HepG2 (cell line): ENCODE results near the gene C2CD3. TPM values are rescaled to one million over a fixed set of nuclear protein-coding genes. Genes with fewer than 3 reads are reported as not detected.

Source experiments
- FOSL2 ChIP-seq: sonication (generic); formaldehyde crosslinking; IDR thresholded peaks from 2 replicates; pipeline ENCODE4 v1.4.0; 2020; ENCODE audit warnings: missing genetic modification reagents
- KDM2A ChIP-seq: sonication (generic); formaldehyde crosslinking; IDR thresholded peaks from 2 replicates; pipeline ENCODE4 v1.4.0; 2020; ENCODE audit warnings: low read depth, missing genetic modification reagents, borderline replicate concordance
- MIXL1 ChIP-seq: IDR thresholded peaks from 2 replicates; pipeline ENCODE4 v1.6.1; 2016
- MZF1 ChIP-seq: sonication (generic); formaldehyde crosslinking; IDR thresholded peaks from 2 replicates; pipeline ENCODE4 v1.8.1; 2023; ENCODE audit warnings: mild to moderate bottlenecking, missing genetic modification reagents, borderline replicate concordance
- SAP130 ChIP-seq: IDR thresholded peaks from 2 replicates; pipeline ENCODE4 v1.6.1; 2016; ENCODE audit warnings: low read depth
- SKI ChIP-seq: fragments of 450-650 bp; IDR thresholded peaks from one replicate; pipeline ENCODE4 v1.6.1; 2018; ENCODE audit warnings: mild to moderate bottlenecking; ENCODE audit not compliant: partially characterized antibody
- SMAD3 ChIP-seq: sonication (generic); formaldehyde crosslinking; IDR thresholded peaks from 2 replicates; pipeline ENCODE4 v1.4.0; 2020; ENCODE audit warnings: missing genetic modification reagents
- TCF7L2 ChIP-seq: IDR thresholded peaks from 2 replicates; pipeline ENCODE4 v1.6.1; 2011; ENCODE audit warnings: mild to moderate bottlenecking, low read depth, low read length, moderate library complexity
- ZNF564 ChIP-seq: sonication (generic); formaldehyde crosslinking; IDR thresholded peaks from 2 replicates; pipeline ENCODE4 v1.8.1; 2023; ENCODE audit warnings: mild to moderate bottlenecking, missing genetic modification reagents
- polyA plus RNA-seq, 8 experiments: library from polyadenylated mRNA; depleted of rRNA in 3 of 8; stranded (reverse) in 7 of 8; unstranded in 1 of 8; fragments of >200 nt; fragmentation: Illumina TruSeq in 4 of 8; extraction: Trizol in 4 of 8; gene quantifications; 2 replicates each; pipeline versions ENCODE4 v1.2.1 to v1.2.3, GENCODE V29; 2011 to 2016; ENCODE audit warnings: low read depth in 4 of 8, missing spikeins in 1 of 8, mixed read lengths in 1 of 8; ENCODE audit not compliant: insufficient read depth in 1 of 8
- total RNA-seq, 5 experiments: library from RNA; depleted of rRNA; stranded (reverse); fragments of >200 nt; fragmentation: Illumina TruSeq; extraction: Trizol; gene quantifications; 2 replicates each; pipeline ENCODE4 v1.2.3, GENCODE V29; 2016; ENCODE audit warnings: low read depth in 1 of 5
- TF ChIP-seq, protein P1 (sequence below): sonication (generic); formaldehyde crosslinking; IDR thresholded peaks from 2 replicates; pipeline ENCODE4 v1.4.0; 2020; ENCODE audit warnings: missing genetic modification reagents
- TF ChIP-seq, protein P2 (sequence below): sonication (generic); formaldehyde crosslinking; IDR thresholded peaks from 2 replicates; pipeline ENCODE4 v1.4.0; 2020; ENCODE audit warnings: low read depth, missing genetic modification reagents
- TF ChIP-seq, protein P3 (sequence below): sonication (generic); formaldehyde crosslinking; IDR thresholded peaks from 2 replicates; pipeline ENCODE4 v1.5.0; 2020; ENCODE audit warnings: mild to moderate bottlenecking, missing genetic modification reagents, borderline replicate concordance
- TF ChIP-seq, protein P4 (sequence below): sonication (generic); formaldehyde crosslinking; conservative IDR thresholded peaks from 2 replicates; pipeline ENCODE4 v1.4.0; 2020; ENCODE audit warnings: missing genetic modification reagents

C2CD3 gene
- total and polyA plus RNA-seq, 2 of the 13 experiments (the other 11 are each of a cell fraction or from before 2014, with no cell fraction given) = 5.5 to 6.4 TPM

DNA sequence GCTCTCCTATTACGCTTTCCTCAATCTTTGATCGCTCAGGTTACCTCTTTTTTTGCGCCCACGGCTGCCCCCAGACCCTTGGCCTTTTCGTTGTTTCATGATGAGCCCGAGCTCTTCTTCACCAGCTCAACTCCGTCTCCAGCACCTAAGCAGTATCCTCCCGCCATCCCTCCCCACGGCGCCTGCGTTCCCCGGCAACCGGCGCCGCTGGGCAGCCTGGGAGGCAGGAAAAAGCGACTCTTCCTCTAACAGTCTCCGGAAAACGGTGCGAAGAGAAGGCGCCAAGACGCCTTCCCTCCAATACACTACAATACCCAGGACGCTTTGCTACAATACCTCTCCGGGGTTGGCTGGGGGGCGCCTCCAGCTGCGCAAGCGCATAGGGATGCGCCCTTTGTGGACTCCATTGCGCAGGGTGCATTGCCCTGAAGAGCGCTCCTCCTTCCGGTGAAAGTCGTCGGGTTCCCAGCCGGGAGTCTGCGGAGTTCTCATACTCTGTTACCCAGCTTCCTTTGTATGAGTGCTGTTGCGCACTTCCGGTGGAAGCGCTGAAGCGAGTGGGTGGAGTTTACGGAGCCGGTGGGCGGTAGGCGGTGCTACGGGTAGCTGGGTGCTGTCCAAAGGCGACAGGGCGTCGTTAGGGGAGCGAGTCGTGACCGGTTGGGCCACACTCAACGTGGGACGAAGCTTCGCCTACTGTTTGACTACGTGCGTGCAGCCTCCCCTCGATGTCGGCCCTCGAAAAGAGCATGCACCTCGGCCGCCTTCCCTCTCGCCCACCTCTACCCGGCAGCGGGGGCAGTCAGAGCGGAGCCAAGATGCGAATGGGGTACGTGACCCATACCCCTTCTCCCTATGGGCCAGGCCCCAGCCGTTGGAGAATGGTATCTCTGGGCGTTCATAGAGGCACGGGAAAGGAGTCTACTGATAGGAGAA lies at the start of gene C2CD3, which contains the start of gene PPME1 (continued):
- TF ChIP-seq ZNF564 (CRISPR knock-in tag) (0 out of 2 replicates have a peak, but pooled peaks have one; percentile 33), MZF1 (CRISPR knock-in tag) (no peak), MIXL1 (CRISPR knock-in tag) (no peak), KDM2A (CRISPR knock-in tag) (peak; percentile 72), SAP130 (CRISPR knock-in tag) (peak; percentile 92), SKI (peak; percentile 23), SMAD3 (CRISPR knock-in tag) (peak; percentile 68), FOSL2 (CRISPR knock-in tag) (peak; percentile 35; the same call in 1 of the 2 replicates), TCF7L2 (no peak)
- TF ChIP-seq, protein P1, sequence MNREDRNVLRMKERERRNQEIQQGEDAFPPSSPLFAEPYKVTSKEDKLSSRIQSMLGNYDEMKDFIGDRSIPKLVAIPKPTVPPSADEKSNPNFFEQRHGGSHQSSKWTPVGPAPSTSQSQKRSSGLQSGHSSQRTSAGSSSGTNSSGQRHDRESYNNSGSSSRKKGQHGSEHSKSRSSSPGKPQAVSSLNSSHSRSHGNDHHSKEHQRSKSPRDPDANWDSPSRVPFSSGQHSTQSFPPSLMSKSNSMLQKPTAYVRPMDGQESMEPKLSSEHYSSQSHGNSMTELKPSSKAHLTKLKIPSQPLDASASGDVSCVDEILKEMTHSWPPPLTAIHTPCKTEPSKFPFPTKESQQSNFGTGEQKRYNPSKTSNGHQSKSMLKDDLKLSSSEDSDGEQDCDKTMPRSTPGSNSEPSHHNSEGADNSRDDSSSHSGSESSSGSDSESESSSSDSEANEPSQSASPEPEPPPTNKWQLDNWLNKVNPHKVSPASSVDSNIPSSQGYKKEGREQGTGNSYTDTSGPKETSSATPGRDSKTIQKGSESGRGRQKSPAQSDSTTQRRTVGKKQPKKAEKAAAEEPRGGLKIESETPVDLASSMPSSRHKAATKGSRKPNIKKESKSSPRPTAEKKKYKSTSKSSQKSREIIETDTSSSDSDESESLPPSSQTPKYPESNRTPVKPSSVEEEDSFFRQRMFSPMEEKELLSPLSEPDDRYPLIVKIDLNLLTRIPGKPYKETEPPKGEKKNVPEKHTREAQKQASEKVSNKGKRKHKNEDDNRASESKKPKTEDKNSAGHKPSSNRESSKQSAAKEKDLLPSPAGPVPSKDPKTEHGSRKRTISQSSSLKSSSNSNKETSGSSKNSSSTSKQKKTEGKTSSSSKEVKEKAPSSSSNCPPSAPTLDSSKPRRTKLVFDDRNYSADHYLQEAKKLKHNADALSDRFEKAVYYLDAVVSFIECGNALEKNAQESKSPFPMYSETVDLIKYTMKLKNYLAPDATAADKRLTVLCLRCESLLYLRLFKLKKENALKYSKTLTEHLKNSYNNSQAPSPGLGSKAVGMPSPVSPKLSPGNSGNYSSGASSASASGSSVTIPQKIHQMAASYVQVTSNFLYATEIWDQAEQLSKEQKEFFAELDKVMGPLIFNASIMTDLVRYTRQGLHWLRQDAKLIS (CRISPR knock-in tag) = 0 out of 2 replicates have a peak, but pooled peaks have one; percentile 11
- TF ChIP-seq, protein P2, sequence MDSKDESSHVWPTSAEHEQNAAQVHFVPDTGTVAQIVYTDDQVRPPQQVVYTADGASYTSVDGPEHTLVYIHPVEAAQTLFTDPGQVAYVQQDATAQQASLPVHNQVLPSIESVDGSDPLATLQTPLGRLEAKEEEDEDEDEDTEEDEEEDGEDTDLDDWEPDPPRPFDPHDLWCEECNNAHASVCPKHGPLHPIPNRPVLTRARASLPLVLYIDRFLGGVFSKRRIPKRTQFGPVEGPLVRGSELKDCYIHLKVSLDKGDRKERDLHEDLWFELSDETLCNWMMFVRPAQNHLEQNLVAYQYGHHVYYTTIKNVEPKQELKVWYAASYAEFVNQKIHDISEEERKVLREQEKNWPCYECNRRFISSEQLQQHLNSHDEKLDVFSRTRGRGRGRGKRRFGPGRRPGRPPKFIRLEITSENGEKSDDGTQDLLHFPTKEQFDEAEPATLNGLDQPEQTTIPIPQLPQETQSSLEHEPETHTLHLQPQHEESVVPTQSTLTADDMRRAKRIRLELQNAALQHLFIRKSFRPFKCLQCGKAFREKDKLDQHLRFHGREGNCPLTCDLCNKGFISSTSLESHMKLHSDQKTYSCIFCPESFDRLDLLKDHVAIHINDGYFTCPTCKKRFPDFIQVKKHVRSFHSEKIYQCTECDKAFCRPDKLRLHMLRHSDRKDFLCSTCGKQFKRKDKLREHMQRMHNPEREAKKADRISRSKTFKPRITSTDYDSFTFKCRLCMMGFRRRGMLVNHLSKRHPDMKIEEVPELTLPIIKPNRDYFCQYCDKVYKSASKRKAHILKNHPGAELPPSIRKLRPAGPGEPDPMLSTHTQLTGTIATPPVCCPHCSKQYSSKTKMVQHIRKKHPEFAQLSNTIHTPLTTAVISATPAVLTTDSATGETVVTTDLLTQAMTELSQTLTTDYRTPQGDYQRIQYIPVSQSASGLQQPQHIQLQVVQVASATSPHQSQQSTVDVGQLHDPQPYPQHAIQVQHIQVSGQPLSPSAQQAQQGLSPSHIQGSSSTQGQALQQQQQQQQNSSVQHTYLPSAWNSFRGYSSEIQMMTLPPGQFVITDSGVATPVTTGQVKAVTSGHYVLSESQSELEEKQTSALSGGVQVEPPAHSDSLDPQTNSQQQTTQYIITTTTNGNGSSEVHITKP (CRISPR knock-in tag) = peak; percentile 67; the same call in 1 of the 2 replicates
- TF ChIP-seq, protein P3, sequence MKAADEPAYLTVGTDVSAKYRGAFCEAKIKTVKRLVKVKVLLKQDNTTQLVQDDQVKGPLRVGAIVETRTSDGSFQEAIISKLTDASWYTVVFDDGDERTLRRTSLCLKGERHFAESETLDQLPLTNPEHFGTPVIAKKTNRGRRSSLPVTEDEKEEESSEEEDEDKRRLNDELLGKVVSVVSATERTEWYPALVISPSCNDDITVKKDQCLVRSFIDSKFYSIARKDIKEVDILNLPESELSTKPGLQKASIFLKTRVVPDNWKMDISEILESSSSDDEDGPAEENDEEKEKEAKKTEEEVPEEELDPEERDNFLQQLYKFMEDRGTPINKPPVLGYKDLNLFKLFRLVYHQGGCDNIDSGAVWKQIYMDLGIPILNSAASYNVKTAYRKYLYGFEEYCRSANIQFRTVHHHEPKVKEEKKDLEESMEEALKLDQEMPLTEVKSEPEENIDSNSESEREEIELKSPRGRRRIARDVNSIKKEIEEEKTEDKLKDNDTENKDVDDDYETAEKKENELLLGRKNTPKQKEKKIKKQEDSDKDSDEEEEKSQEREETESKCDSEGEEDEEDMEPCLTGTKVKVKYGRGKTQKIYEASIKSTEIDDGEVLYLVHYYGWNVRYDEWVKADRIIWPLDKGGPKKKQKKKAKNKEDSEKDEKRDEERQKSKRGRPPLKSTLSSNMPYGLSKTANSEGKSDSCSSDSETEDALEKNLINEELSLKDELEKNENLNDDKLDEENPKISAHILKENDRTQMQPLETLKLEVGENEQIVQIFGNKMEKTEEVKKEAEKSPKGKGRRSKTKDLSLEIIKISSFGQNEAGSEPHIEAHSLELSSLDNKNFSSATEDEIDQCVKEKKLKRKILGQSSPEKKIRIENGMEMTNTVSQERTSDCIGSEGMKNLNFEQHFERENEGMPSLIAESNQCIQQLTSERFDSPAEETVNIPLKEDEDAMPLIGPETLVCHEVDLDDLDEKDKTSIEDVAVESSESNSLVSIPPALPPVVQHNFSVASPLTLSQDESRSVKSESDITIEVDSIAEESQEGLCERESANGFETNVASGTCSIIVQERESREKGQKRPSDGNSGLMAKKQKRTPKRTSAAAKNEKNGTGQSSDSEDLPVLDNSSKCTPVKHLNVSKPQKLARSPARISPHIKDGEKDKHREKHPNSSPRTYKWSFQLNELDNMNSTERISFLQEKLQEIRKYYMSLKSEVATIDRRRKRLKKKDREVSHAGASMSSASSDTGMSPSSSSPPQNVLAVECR = peak; percentile 95
- TF ChIP-seq, protein P4, sequence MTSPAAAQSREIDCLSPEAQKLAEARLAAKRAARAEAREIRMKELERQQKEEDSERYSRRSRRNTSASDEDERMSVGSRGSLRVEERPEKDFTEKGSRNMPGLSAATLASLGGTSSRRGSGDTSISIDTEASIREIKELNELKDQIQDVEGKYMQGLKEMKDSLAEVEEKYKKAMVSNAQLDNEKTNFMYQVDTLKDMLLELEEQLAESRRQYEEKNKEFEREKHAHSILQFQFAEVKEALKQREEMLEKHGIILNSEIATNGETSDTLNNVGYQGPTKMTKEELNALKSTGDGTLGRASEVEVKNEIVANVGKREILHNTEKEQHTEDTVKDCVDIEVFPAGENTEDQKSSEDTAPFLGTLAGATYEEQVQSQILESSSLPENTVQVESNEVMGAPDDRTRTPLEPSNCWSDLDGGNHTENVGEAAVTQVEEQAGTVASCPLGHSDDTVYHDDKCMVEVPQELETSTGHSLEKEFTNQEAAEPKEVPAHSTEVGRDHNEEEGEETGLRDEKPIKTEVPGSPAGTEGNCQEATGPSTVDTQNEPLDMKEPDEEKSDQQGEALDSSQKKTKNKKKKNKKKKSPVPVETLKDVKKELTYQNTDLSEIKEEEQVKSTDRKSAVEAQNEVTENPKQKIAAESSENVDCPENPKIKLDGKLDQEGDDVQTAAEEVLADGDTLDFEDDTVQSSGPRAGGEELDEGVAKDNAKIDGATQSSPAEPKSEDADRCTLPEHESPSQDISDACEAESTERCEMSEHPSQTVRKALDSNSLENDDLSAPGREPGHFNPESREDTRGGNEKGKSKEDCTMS = no peak
